DND-41 (cell line): ENCODE data around the gene HSPA8.

Source experiments
- ATAC-seq: fragments of 200-7000 bp; cut with Tn5 transposase; 3 replicates; pipeline ENCODE4 v1.9.1; 2021; ENCODE audit warnings: low read depth; ENCODE audit not compliant: insufficient read depth
- DNase-seq: peaks from one replicate; pipeline ENCODE4 v3.0.0-alpha.2; 2020
- H2AFZ ChIP-seq: 2 replicates; pipeline ENCODE4 v1.6.0; 2012; ENCODE audit warnings: low read depth, low read length
- H3K27ac ChIP-seq: 2 replicates; pipeline ENCODE4 v1.5.1; 2012; ENCODE audit warnings: low read length, inconsistent platforms
- H3K27me3 ChIP-seq: fragments of 200-600 bp; sonication (generic); 2 replicates; pipeline ENCODE4 v1.6.0; 2012; ENCODE audit warnings: low read length, mild to moderate bottlenecking, inconsistent platforms; ENCODE audit not compliant: insufficient read depth, poor library complexity
- H3K36me3 ChIP-seq: 2 replicates; pipeline ENCODE4 v1.5.1; 2012; ENCODE audit warnings: low read length, inconsistent platforms; ENCODE audit not compliant: insufficient read depth
- H3K4me1 ChIP-seq: 2 replicates; pipeline ENCODE4 v1.5.1; 2012; ENCODE audit warnings: mild to moderate bottlenecking, low read length; ENCODE audit not compliant: insufficient read depth
- H3K4me2 ChIP-seq: 2 replicates; pipeline ENCODE4 v1.6.0; 2012; ENCODE audit warnings: mild to moderate bottlenecking, moderate library complexity, low read length, inconsistent platforms; ENCODE audit not compliant: insufficient read depth
- H3K4me3 ChIP-seq, 2 experiments: fragments of 200-600 bp in 1 of 2; shearing (Covaris generic) in 1 of 2; 2 replicates each; pipeline ENCODE4 v1.5.1; 2012 to 2016; ENCODE audit warnings: inconsistent platforms in 2 of 2, low read length in 2 of 2, mild to moderate bottlenecking in 2 of 2, low read depth in 1 of 2, moderate library complexity in 1 of 2
- H3K79me2 ChIP-seq: 2 replicates; pipeline ENCODE4 v1.6.0; 2012; ENCODE audit warnings: low read length, inconsistent platforms; ENCODE audit not compliant: insufficient read depth
- H3K9ac ChIP-seq: 2 replicates; pipeline ENCODE4 v1.6.0; 2012; ENCODE audit warnings: low read depth, mild to moderate bottlenecking, inconsistent platforms, low read length, moderate library complexity
- H3K9me3 ChIP-seq: 2 replicates; pipeline ENCODE4 v1.5.1; 2012; ENCODE audit warnings: low read length, moderate library complexity, mild to moderate bottlenecking, inconsistent platforms; ENCODE audit not compliant: insufficient read depth, severe bottlenecking
- H4K20me1 ChIP-seq: 2 replicates; pipeline ENCODE4 v1.6.0; 2012; ENCODE audit warnings: low read length; ENCODE audit not compliant: insufficient read depth
- CTCF ChIP-seq: IDR thresholded peaks from 2 replicates; pipeline ENCODE4 v1.5.1; 2012; ENCODE audit warnings: borderline replicate concordance, low read length, moderate library complexity, mild to moderate bottlenecking; ENCODE audit not compliant: poor library complexity, severe bottlenecking; ENCODE audit errors: extremely low read depth
- EZH2 ChIP-seq: IDR thresholded peaks from 3 replicates; pipeline ENCODE4 v1.6.1; 2012; ENCODE audit warnings: borderline replicate concordance, low read depth, mild to moderate bottlenecking, moderate library complexity, low read length, inconsistent platforms; ENCODE audit not compliant: severe bottlenecking

Gene HSPA8

GRCh38 chr11:123080015-123080414 is 18.1 kb upstream of the HSPA8 start:
- no peak overlapping the region for H2AFZ ChIP-seq
- H3K27me3 ChIP-seq: no peaks in the 10 kb centered on the region
- no peak overlapping the region for H3K9ac ChIP-seq
- H3K9me3 ChIP-seq: no peaks in the 10 kb centered on the region
- no peak for ATAC-seq
- H3K79me2 ChIP-seq: no peaks in the 10 kb centered on the region
- no peaks in the 10 kb centered on the region for H3K36me3 ChIP-seq
- no peak overlapping the region for H3K4me3 ChIP-seq
- H4K20me1 ChIP-seq: no peaks in the 10 kb centered on the region
- no peak overlapping the region for H3K27ac ChIP-seq
- TF ChIP-seq EZH2 (no peak), CTCF (no peak)
- no peak overlapping the region for H3K4me2 ChIP-seq
- 0 out of 2 replicates have a peak, but pooled peaks cover 3% of the 10 kb centered on the region for H3K4me1 ChIP-seq
- DNase-seq: no peak

GRCh38 chr11:123076484-123076883 is 14.5 kb upstream of the HSPA8 start:
- 0 out of 2 replicates have a peak, but pooled peaks cover under 1% of the 10 kb centered on the region for H3K4me1 ChIP-seq
- no peak overlapping the region for H3K4me3 ChIP-seq
- no peaks in the 10 kb centered on the region for H3K9me3 ChIP-seq
- no peaks in the 10 kb centered on the region for H4K20me1 ChIP-seq
- DNase-seq: no peak
- H2AFZ ChIP-seq: no peak overlapping the region
- TF ChIP-seq EZH2 (no peak), CTCF (no peak)
- no peaks in the 10 kb centered on the region for H3K27me3 ChIP-seq
- no peak overlapping the region for H3K4me2 ChIP-seq
- H3K27ac ChIP-seq: no peak overlapping the region
- no peaks in the 10 kb centered on the region for H3K36me3 ChIP-seq
- H3K9ac ChIP-seq: no peak overlapping the region
- ATAC-seq: no peak
- 0 out of 2 replicates have a peak, but pooled peaks cover 3% of the 10 kb centered on the region for H3K79me2 ChIP-seq

- Histone ChIP-seq H3K36me3 (no peaks in the 10 kb centered on the region), H4K20me1 (no peaks in the 10 kb centered on the region), H3K9ac (no peak overlapping the region), H3K27me3 (no peaks in the 10 kb centered on the region), H3K4me2 (no peak overlapping the region), H2AFZ (no peak overlapping the region), H3K9me3 (no peaks in the 10 kb centered on the region), H3K4me3 (no peak overlapping the region), H3K27ac (no peak overlapping the region), H3K4me1 (peaks cover 29% of the 10 kb centered on the region), H3K79me2 (peaks cover 25% of the 10 kb centered on the region)
- ATAC-seq (no peak), DNase-seq (no peak)
- TF ChIP-seq CTCF: no peak
- no peak for TF ChIP-seq EZH2
Measured at GRCh38 chr11:123073343-123074057, 11.6 kb upstream of the HSPA8 start.
